Smooth muscle cell (in vitro differentiated cells): ENCODE measurements around the gene ANO2. TPM values are rescaled to one million over a fixed set of nuclear protein-coding genes. Genes with fewer than 3 reads are reported as not detected.

Experiments
- DNase-seq: peaks from one replicate; lab custom pipeline; 2025; ENCODE audit not compliant: unreplicated experiment; lab: John Stamatoyannopoulos, UW
- H2AFZ ChIP-seq: fragments of 200-600 bp; sonication (generic); 2 replicates; pipeline ENCODE4 v1.6.0; 2016; ENCODE audit warnings: antibody characterized with exemption, low read depth, mild to moderate bottlenecking
- H3F3A ChIP-seq: fragments of 200-600 bp; sonication (generic); 2 replicates; pipeline ENCODE4 v1.6.0; 2017; ENCODE audit warnings: antibody characterized with exemption, low read depth
- H3K27ac ChIP-seq: fragments of 200-600 bp; sonication (generic); 2 replicates; pipeline ENCODE4 v1.5.1; 2016; ENCODE audit warnings: low read depth, mild to moderate bottlenecking
- H3K27me3 ChIP-seq: fragments of 200-600 bp; sonication (generic); 2 replicates; pipeline ENCODE4 v1.6.1; 2016; ENCODE audit warnings: low read depth, mild to moderate bottlenecking
- H3K36me3 ChIP-seq: fragments of 200-600 bp; sonication (generic); 2 replicates; pipeline ENCODE4 v1.5.1; 2016; ENCODE audit warnings: low read depth
- H3K4me1 ChIP-seq: fragments of 200-600 bp; sonication (generic); 2 replicates; pipeline ENCODE4 v1.5.1; 2016; ENCODE audit warnings: low read depth
- H3K4me2 ChIP-seq: fragments of 200-600 bp; sonication (generic); 2 replicates; pipeline ENCODE4 v1.6.0; 2016; ENCODE audit warnings: mild to moderate bottlenecking
- H3K4me3 ChIP-seq: fragments of 200-600 bp; sonication (generic); 2 replicates; pipeline ENCODE4 v1.5.1; 2016; ENCODE audit warnings: mild to moderate bottlenecking
- H3K79me2 ChIP-seq: fragments of 200-600 bp; sonication (generic); 2 replicates; pipeline ENCODE4 v1.6.0; 2016; ENCODE audit warnings: low read depth, mild to moderate bottlenecking
- H3K9ac ChIP-seq: fragments of 200-600 bp; sonication (generic); 2 replicates; pipeline ENCODE4 v1.6.0; 2016; ENCODE audit warnings: low read depth
- H3K9me3 ChIP-seq: fragments of 200-600 bp; sonication (generic); replicated peaks from 2 replicates; pipeline ENCODE4 v1.5.1; 2016; ENCODE audit warnings: low read depth
- H4K20me1 ChIP-seq: fragments of 200-600 bp; sonication (generic); 2 replicates; pipeline ENCODE4 v1.6.0; 2016; ENCODE audit warnings: low read depth
- WGBS: methylation state at CpG from one replicate; pipeline ENCODE4 v1.1.7; 2016; ENCODE audit warnings: low lambda C conversion rate; 5-methylcytosine and 5-hydroxymethylcytosine counted together
- polyA plus RNA-seq: library from polyadenylated mRNA; unstranded; fragments of >200 nt; fragmentation: Nextera tagmentation; extraction: Ambion mirVana; gene quantifications from 2 replicates; pipeline ENCODE4 v1.2.1, GENCODE V29; 2016
- total RNA-seq: library from RNA; depleted of rRNA; stranded (reverse); fragments of >200 nt; gene quantifications from 2 replicates; pipeline ENCODE4 v1.2.3, GENCODE V29; 2014
- TF ChIP-seq, protein P1 (sequence below): fragments of 200-600 bp; sonication (generic); IDR thresholded peaks from 2 replicates; pipeline ENCODE4 v1.5.1; 2017; ENCODE audit warnings: borderline replicate concordance, mild to moderate bottlenecking, antibody characterized with exemption; ENCODE audit not compliant: insufficient read depth, poor library complexity, severe bottlenecking

The ANO2 gene
- total and polyA plus RNA-seq, 2 experiments from 2014 or later = 0.18 TPM; not detected in 1

DNA sequence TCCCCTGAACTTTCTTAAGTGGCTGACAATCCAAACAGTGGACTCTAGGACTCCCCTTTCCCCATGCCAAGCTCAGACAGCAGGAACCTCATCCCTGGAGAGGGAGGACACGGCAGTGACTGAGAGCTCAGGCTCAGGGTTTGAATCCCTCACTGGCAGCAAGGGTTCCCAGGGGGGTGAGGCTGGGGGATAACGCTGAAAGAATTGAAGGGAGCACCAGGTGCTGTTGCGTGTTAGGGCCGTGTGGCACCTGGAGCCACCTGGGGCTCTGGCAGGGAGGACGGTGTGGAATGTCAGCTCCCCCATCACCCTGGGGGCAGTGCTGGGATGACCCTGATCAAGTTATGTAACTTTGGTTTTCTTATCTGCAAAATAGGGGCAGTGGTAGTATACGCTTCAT lies 40.1 kb downstream of the ANO2 start:
- no peaks in the 10 kb centered on the region for H3K9me3 ChIP-seq
- no peak overlapping the region for H3K9ac ChIP-seq
- DNase-seq = no peak
- H3K4me3 ChIP-seq = no peak overlapping the region
- H3K79me2 ChIP-seq = no peaks in the 10 kb centered on the region
- WGBS = 82% methylated on average over 6 of the region's 6 CpGs
- no peaks in the 10 kb centered on the region for H3K36me3 ChIP-seq
- no peak overlapping the region for H3K27ac ChIP-seq
- H3K4me2 ChIP-seq = no peak overlapping the region
- TF ChIP-seq, protein P1, sequence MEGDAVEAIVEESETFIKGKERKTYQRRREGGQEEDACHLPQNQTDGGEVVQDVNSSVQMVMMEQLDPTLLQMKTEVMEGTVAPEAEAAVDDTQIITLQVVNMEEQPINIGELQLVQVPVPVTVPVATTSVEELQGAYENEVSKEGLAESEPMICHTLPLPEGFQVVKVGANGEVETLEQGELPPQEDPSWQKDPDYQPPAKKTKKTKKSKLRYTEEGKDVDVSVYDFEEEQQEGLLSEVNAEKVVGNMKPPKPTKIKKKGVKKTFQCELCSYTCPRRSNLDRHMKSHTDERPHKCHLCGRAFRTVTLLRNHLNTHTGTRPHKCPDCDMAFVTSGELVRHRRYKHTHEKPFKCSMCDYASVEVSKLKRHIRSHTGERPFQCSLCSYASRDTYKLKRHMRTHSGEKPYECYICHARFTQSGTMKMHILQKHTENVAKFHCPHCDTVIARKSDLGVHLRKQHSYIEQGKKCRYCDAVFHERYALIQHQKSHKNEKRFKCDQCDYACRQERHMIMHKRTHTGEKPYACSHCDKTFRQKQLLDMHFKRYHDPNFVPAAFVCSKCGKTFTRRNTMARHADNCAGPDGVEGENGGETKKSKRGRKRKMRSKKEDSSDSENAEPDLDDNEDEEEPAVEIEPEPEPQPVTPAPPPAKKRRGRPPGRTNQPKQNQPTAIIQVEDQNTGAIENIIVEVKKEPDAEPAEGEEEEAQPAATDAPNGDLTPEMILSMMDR = no peak
- H2AFZ ChIP-seq = no peak overlapping the region
- H3K27me3 ChIP-seq = peaks cover 20% of the 10 kb centered on the region
- H4K20me1 ChIP-seq = no peaks in the 10 kb centered on the region
- H3F3A ChIP-seq = no peaks in the 10 kb centered on the region
- no peaks in the 10 kb centered on the region for H3K4me1 ChIP-seq

DNA sequence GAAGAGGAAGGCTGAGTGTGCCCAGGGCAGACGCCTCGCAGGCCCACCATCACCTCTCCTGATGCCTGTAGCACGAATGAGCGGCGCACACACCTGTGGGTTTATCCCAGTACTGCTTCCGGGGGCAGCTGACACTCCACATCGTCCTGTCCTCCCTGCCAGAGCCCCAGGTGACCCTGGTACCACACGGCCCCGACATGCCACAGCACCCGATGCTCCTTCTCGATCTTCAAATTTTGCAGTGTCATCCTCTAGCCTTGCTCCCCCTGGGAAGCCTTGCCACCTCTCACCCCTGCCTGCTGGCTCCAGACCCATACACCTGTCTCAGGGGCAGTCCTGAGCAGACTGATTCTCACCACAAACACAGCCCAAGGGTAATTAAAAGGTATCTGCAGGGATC lies 40.6 kb downstream of the ANO2 start:
- Histone ChIP-seq H3K27ac (no peak overlapping the region), H3F3A (no peaks in the 10 kb centered on the region), H2AFZ (no peak overlapping the region), H4K20me1 (no peaks in the 10 kb centered on the region), H3K27me3 (peaks cover 18% of the 10 kb centered on the region), H3K9ac (no peak overlapping the region), H3K79me2 (no peaks in the 10 kb centered on the region), H3K9me3 (no peaks in the 10 kb centered on the region), H3K4me2 (no peak overlapping the region), H3K4me3 (no peak overlapping the region), H3K36me3 (no peaks in the 10 kb centered on the region), H3K4me1 (no peaks in the 10 kb centered on the region)
- whole genome bisulfite sequencing = 91% methylated on average over 11 of the region's 11 CpGs
- TF ChIP-seq, protein P1 = no peak
- DNase-seq = no peak

DNA sequence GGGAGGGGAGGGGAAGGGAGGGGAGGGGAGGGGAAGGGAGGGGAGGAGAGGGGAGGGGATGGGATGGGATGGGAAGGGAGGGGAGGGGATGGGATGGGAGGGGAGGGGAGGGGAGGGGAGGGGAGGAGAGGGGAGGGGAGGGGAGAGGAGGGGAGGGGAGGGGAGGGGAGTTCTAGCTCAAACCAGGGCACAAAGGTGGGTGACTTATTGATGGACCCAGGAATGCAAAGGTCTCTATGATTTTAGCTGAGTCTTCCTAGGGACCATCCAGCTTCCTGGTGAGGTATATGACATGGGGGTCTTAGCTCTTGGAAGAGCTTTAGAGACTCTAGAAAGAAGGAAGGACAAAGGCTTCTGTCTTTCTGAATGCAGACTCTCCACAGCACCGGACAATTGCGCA lies 42.3 kb downstream of the ANO2 start:
- no peaks in the 10 kb centered on the region for H3K9me3 ChIP-seq
- no peaks in the 10 kb centered on the region for H3K79me2 ChIP-seq
- H3K27ac ChIP-seq = no peak overlapping the region
- H3F3A ChIP-seq = no peaks in the 10 kb centered on the region
- H4K20me1 ChIP-seq = no peaks in the 10 kb centered on the region
- WGBS = 98% methylated on average over 2 of the region's 2 CpGs
- H3K36me3 ChIP-seq = no peaks in the 10 kb centered on the region
- H3K4me1 ChIP-seq = no peaks in the 10 kb centered on the region
- peaks cover 30% of the 10 kb centered on the region for H3K27me3 ChIP-seq
- H2AFZ ChIP-seq = no peak overlapping the region
- no peak for DNase-seq
- TF ChIP-seq, protein P1 = no peak
- H3K4me3 ChIP-seq = no peak overlapping the region
- no peak overlapping the region for H3K4me2 ChIP-seq
- H3K9ac ChIP-seq = no peak overlapping the region

DNA sequence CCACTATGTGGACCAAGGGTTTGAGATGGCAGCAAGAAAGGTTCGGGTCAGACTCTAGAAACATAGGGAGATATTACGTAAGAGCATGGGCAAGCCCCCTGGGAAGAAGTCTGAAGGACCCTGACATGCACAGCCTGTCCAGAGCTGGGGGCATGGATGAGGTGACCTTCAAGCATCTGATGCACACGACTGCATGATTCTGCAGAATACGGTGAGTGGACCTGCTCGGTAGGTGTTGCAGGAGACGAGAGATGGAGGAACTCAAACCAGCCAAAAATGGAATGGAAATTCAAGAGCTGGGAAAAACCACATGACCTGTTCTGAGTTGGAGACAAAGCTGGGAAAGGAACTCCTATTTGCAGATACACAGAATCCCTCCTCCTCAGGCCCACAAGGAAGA lies 43.6 kb downstream of the ANO2 start:
- Histone ChIP-seq H4K20me1 (no peaks in the 10 kb centered on the region), H3K36me3 (no peaks in the 10 kb centered on the region), H3K4me3 (no peak overlapping the region), H3K9me3 (no peaks in the 10 kb centered on the region), H3K4me1 (no peaks in the 10 kb centered on the region), H3K9ac (no peak overlapping the region), H3K79me2 (no peaks in the 10 kb centered on the region), H3K27me3 (peaks cover 33% of the 10 kb centered on the region), H3K4me2 (no peak overlapping the region), H3F3A (no peaks in the 10 kb centered on the region), H2AFZ (no peak overlapping the region), H3K27ac (no peak overlapping the region)
- DNase-seq = no peak
- TF ChIP-seq, protein P1 = no peak
- WGBS = 95% methylated on average over 6 of the region's 6 CpGs
